DND-41 (cell line): ENCODE results near the gene THRSP.

ENCODE experiments used
- CTCF ChIP-seq: IDR thresholded peaks from 2 replicates; pipeline ENCODE4 v1.5.1; 2012; ENCODE audit warnings: borderline replicate concordance, low read length, moderate library complexity, mild to moderate bottlenecking; ENCODE audit not compliant: poor library complexity, severe bottlenecking; ENCODE audit errors: extremely low read depth
- EZH2 ChIP-seq: IDR thresholded peaks from 3 replicates; pipeline ENCODE4 v1.6.1; 2012; ENCODE audit warnings: borderline replicate concordance, low read depth, mild to moderate bottlenecking, moderate library complexity, low read length, inconsistent platforms; ENCODE audit not compliant: severe bottlenecking

- no peak for TF ChIP-seq CTCF
- no peak for TF ChIP-seq EZH2
These were observed 17.3 kb downstream of the THRSP start for GRCh38 chr11:78080818-78081495.
